ENCODE measurements around the gene ZCCHC9.
"Not testable (repeated sequence)": the region's sequence is repeated elsewhere in the genome, so short reads cannot be mapped to it uniquely, and the experiment has no call there.

The ZCCHC9 gene

GRCh38 chr5:81262796-81263195 lies 38.6 kb upstream of the ZCCHC9 start:
- POLR2A ChIA-PET; H3K4me1 ChIP-seq (ENCODE audit: control extremely low read depth in 1 of 4, control insufficient read depth in 4 of 4, insufficient read depth in 4 of 4, low read length in 3 of 4); H3K9me3 ChIP-seq (ENCODE audit: control extremely low read depth in 1 of 5, control insufficient read depth in 4 of 5, insufficient read depth in 2 of 5, low read depth in 1 of 5, low read length in 4 of 5); CTCF ChIA-PET; H3K27me3 ChIP-seq (replicated peaks in 2 of 5; ENCODE audit: control insufficient read depth in 4 of 5, insufficient read depth in 5 of 5, low read length in 4 of 5); H3K4me3 ChIP-seq (ENCODE audit: control insufficient read depth in 1 of 7, extremely low read depth in 1 of 7, insufficient read depth in 4 of 7, low read depth in 2 of 7, low read length in 6 of 7); H3K36me3 ChIP-seq (ENCODE audit: control insufficient read depth in 4 of 4, insufficient read depth in 4 of 4, low read length in 3 of 4); H3K27ac ChIP-seq (ENCODE audit: insufficient read depth in 1 of 2, low read depth in 1 of 2, low read length in 2 of 2, poor library complexity in 1 of 2, severe bottlenecking in 2 of 2); DNase-seq: not testable (repeated sequence)
- WGBS (ENCODE audit: insufficient coverage), result 100% methylated on average over 1 of the region's 1 CpG

- no peak overlapping the region for H3K27ac ChIP-seq (ENCODE audit: insufficient read depth in 1 of 2, low read depth in 1 of 2, low read length in 2 of 2, poor library complexity in 1 of 2, severe bottlenecking in 2 of 2)
- H3K27me3 ChIP-seq (replicated peaks in 2 of 5; ENCODE audit: control insufficient read depth in 4 of 5, insufficient read depth in 5 of 5, low read length in 4 of 5), result no peaks in the 10 kb centered on the region
- no peak overlapping the region for H3K4me3 ChIP-seq (ENCODE audit: control insufficient read depth in 1 of 7, extremely low read depth in 1 of 7, insufficient read depth in 4 of 7, low read depth in 2 of 7, low read length in 6 of 7)
- no peak for DNase-seq
- ChIA-PET CTCF (no interaction called here), POLR2A (no interaction called here)
- H3K4me1 ChIP-seq (ENCODE audit: control extremely low read depth in 1 of 4, control insufficient read depth in 4 of 4, insufficient read depth in 4 of 4, low read length in 3 of 4), result peaks cover 0 to 3% (median 0%) of the 10 kb centered on the region in 4 experiments
- H3K36me3 ChIP-seq (ENCODE audit: control insufficient read depth in 4 of 4, insufficient read depth in 4 of 4, low read length in 3 of 4), result peaks cover 0 to 3% (median 1%) of the 10 kb centered on the region in 4 experiments
- peaks cover 0 to 3% (median 0%) of the 10 kb centered on the region in 5 experiments for H3K9me3 ChIP-seq (ENCODE audit: control extremely low read depth in 1 of 5, control insufficient read depth in 4 of 5, insufficient read depth in 2 of 5, low read depth in 1 of 5, low read length in 4 of 5)
These were observed 36.3 kb upstream of the ZCCHC9 start for GRCh38 chr5:81265101-81265500.

GRCh38 chr5:81268521-81269196 lies 32.7 kb upstream of the ZCCHC9 start:
- ChIA-PET CTCF (interaction anchor here (1.0 kb wide), 1 partner anchor 31 kb away, joined by 3 read pairs; no protein-coding TSS in a partner anchor), POLR2A (no interaction called here)
- peaks cover 0 to 3% (median 1%) of the 10 kb centered on the region in 4 experiments for H3K36me3 ChIP-seq (ENCODE audit: control insufficient read depth in 4 of 4, insufficient read depth in 4 of 4, low read length in 3 of 4)
- peaks cover 0 to 3% (median 0%) of the 10 kb centered on the region in 4 experiments for H3K4me1 ChIP-seq (ENCODE audit: control extremely low read depth in 1 of 4, control insufficient read depth in 4 of 4, insufficient read depth in 4 of 4, low read length in 3 of 4)
- H3K4me3 ChIP-seq (ENCODE audit: control insufficient read depth in 1 of 7, extremely low read depth in 1 of 7, insufficient read depth in 4 of 7, low read depth in 2 of 7, low read length in 6 of 7), result no peak overlapping the region
- WGBS (ENCODE audit: insufficient coverage), result 96% methylated on average over 3 of the region's 3 CpGs
- peak in 2 of 3 donors; percentile 2 to 10 for DNase-seq
- H3K27me3 ChIP-seq (replicated peaks in 2 of 5; ENCODE audit: control insufficient read depth in 4 of 5, insufficient read depth in 5 of 5, low read length in 4 of 5), result no peaks in the 10 kb centered on the region
- no peak overlapping the region for H3K27ac ChIP-seq (ENCODE audit: insufficient read depth in 1 of 2, low read depth in 1 of 2, low read length in 2 of 2, poor library complexity in 1 of 2, severe bottlenecking in 2 of 2)
- H3K9me3 ChIP-seq (ENCODE audit: control extremely low read depth in 1 of 5, control insufficient read depth in 4 of 5, insufficient read depth in 2 of 5, low read depth in 1 of 5, low read length in 4 of 5), result peaks cover 0 to 17% (median 2%) of the 10 kb centered on the region in 5 experiments

- peaks cover 0 to 3% (median 1%) of the 10 kb centered on the region in 4 experiments for H3K36me3 ChIP-seq (ENCODE audit: control insufficient read depth in 4 of 4, insufficient read depth in 4 of 4, low read length in 3 of 4)
- peaks cover 0 to 3% (median 0%) of the 10 kb centered on the region in 4 experiments for H3K4me1 ChIP-seq (ENCODE audit: control extremely low read depth in 1 of 4, control insufficient read depth in 4 of 4, insufficient read depth in 4 of 4, low read length in 3 of 4)
- no peak overlapping the region for H3K4me3 ChIP-seq (ENCODE audit: control insufficient read depth in 1 of 7, extremely low read depth in 1 of 7, insufficient read depth in 4 of 7, low read depth in 2 of 7, low read length in 6 of 7)
- H3K9me3 ChIP-seq (ENCODE audit: control extremely low read depth in 1 of 5, control insufficient read depth in 4 of 5, insufficient read depth in 2 of 5, low read depth in 1 of 5, low read length in 4 of 5), result peaks cover 0 to 24% (median 2%) of the 10 kb centered on the region in 5 experiments
- 98% methylated on average over 8 of the region's 8 CpGs for WGBS (ENCODE audit: insufficient coverage)
- ChIA-PET CTCF (no interaction called here), POLR2A (no interaction called here)
- H3K27ac ChIP-seq (ENCODE audit: insufficient read depth in 1 of 2, low read depth in 1 of 2, low read length in 2 of 2, poor library complexity in 1 of 2, severe bottlenecking in 2 of 2), result no peak overlapping the region
- DNase-seq, result no peak
- no peaks in the 10 kb centered on the region for H3K27me3 ChIP-seq (replicated peaks in 2 of 5; ENCODE audit: control insufficient read depth in 4 of 5, insufficient read depth in 5 of 5, low read length in 4 of 5)
These were observed 31.5 kb upstream of the ZCCHC9 start for GRCh38 chr5:81269751-81270393.

- H3K27me3 ChIP-seq (replicated peaks in 2 of 5; ENCODE audit: control insufficient read depth in 4 of 5, insufficient read depth in 5 of 5, low read length in 4 of 5); H3K27ac ChIP-seq (ENCODE audit: insufficient read depth in 1 of 2, low read depth in 1 of 2, low read length in 2 of 2, poor library complexity in 1 of 2, severe bottlenecking in 2 of 2); H3K4me1 ChIP-seq (ENCODE audit: control extremely low read depth in 1 of 4, control insufficient read depth in 4 of 4, insufficient read depth in 4 of 4, low read length in 3 of 4); DNase-seq; H3K4me3 ChIP-seq (ENCODE audit: control insufficient read depth in 1 of 7, extremely low read depth in 1 of 7, insufficient read depth in 4 of 7, low read depth in 2 of 7, low read length in 6 of 7); POLR2A ChIA-PET; CTCF ChIA-PET; H3K36me3 ChIP-seq (ENCODE audit: control insufficient read depth in 4 of 4, insufficient read depth in 4 of 4, low read length in 3 of 4): not testable (repeated sequence)
- peaks cover 0 to 28% (median 2%) of the 10 kb centered on the region in 5 experiments for H3K9me3 ChIP-seq (ENCODE audit: control extremely low read depth in 1 of 5, control insufficient read depth in 4 of 5, insufficient read depth in 2 of 5, low read depth in 1 of 5, low read length in 4 of 5)
- 100% methylated on average over 2 of the region's 2 CpGs for WGBS (ENCODE audit: insufficient coverage)
These were observed 30.9 kb upstream of the ZCCHC9 start for GRCh38 chr5:81270394-81271027.

GRCh38 chr5:81283976-81284375 lies 17.4 kb upstream of the ZCCHC9 start:
- ChIA-PET POLR2A (no interaction called here), CTCF (no interaction called here)
- no peak for DNase-seq
- Histone ChIP-seq H3K4me3 (ENCODE audit: control insufficient read depth in 1 of 7, extremely low read depth in 1 of 7, insufficient read depth in 4 of 7, low read depth in 2 of 7, low read length in 6 of 7) (no peak overlapping the region), H3K4me1 (ENCODE audit: control extremely low read depth in 1 of 4, control insufficient read depth in 4 of 4, insufficient read depth in 4 of 4, low read length in 3 of 4) (no peaks in the 10 kb centered on the region), H3K27ac (ENCODE audit: insufficient read depth in 1 of 2, low read depth in 1 of 2, low read length in 2 of 2, poor library complexity in 1 of 2, severe bottlenecking in 2 of 2) (no peak overlapping the region), H3K9me3 (ENCODE audit: control extremely low read depth in 1 of 5, control insufficient read depth in 4 of 5, insufficient read depth in 2 of 5, low read depth in 1 of 5, low read length in 4 of 5) (peaks cover 0 to 3% (median 1%) of the 10 kb centered on the region in 5 experiments), H3K36me3 (ENCODE audit: control insufficient read depth in 4 of 4, insufficient read depth in 4 of 4, low read length in 3 of 4) (peaks cover 0 to 3% (median under 1%) of the 10 kb centered on the region in 4 experiments), H3K27me3 (replicated peaks in 2 of 5; ENCODE audit: control insufficient read depth in 4 of 5, insufficient read depth in 5 of 5, low read length in 4 of 5) (no peaks in the 10 kb centered on the region)
- WGBS (ENCODE audit: insufficient coverage), result no CpG with 5 or more reads among the region's 1 CpG

- Histone ChIP-seq H3K4me3 (ENCODE audit: control insufficient read depth in 1 of 7, extremely low read depth in 1 of 7, insufficient read depth in 4 of 7, low read depth in 2 of 7, low read length in 6 of 7) (no peak overlapping the region), H3K4me1 (ENCODE audit: control extremely low read depth in 1 of 4, control insufficient read depth in 4 of 4, insufficient read depth in 4 of 4, low read length in 3 of 4) (no peaks in the 10 kb centered on the region), H3K36me3 (ENCODE audit: control insufficient read depth in 4 of 4, insufficient read depth in 4 of 4, low read length in 3 of 4) (peaks cover 0 to 4% (median 1%) of the 10 kb centered on the region in 4 experiments), H3K9me3 (ENCODE audit: control extremely low read depth in 1 of 5, control insufficient read depth in 4 of 5, insufficient read depth in 2 of 5, low read depth in 1 of 5, low read length in 4 of 5) (peaks cover 0 to 6% (median 0%) of the 10 kb centered on the region in 5 experiments), H3K27ac (ENCODE audit: insufficient read depth in 1 of 2, low read depth in 1 of 2, low read length in 2 of 2, poor library complexity in 1 of 2, severe bottlenecking in 2 of 2) (no peak overlapping the region), H3K27me3 (replicated peaks in 2 of 5; ENCODE audit: control insufficient read depth in 4 of 5, insufficient read depth in 5 of 5, low read length in 4 of 5) (no peaks in the 10 kb centered on the region)
- WGBS (ENCODE audit: insufficient coverage), result 100% methylated on average over 1 of the region's 3 CpGs
- ChIA-PET CTCF (interaction anchor here (1.1 to 1.8 kb wide), 2 partner anchors 13 to 14 kb away, joined by 3 to 12 read pairs; no protein-coding TSS in a partner anchor), POLR2A (no interaction called here)
- DNase-seq, result no peak
These were observed 15.2 kb upstream of the ZCCHC9 start for GRCh38 chr5:81286059-81286617.

Data from common myeloid progenitor, CD34-positive (primary cell).